ENCODE data around the gene FAM171A1. TPM values are rescaled to one million over a fixed set of nuclear protein-coding genes. Genes with fewer than 3 reads are reported as not detected.
A peak's percentile ranks its signal among the peaks of the same experiment; 100 is the strongest.
"Not testable (repeated sequence)": the region's sequence is repeated elsewhere in the genome, so short reads cannot be mapped to it uniquely, and the experiment has no call there.

FAM171A1 gene
- total RNA-seq = 10 to 100 TPM in 3 of 4 donors, 1 to 10 TPM in 1; 7.4 to 40.4 (median 21.6) TPM

GRCh38 chr10:15370856-15371701 is at the start of gene FAM171A1:
FAM171A1 (minus strand) TSS chr10:15371289; CDS start chr10:15371052, 237 bp downstream.
- no peaks in the 10 kb centered on the region for H3K36me3 ChIP-seq
- intact Hi-C loops (cut with DNase I; ENCODE audit: low total_unique reads) = loop anchor here (5.0 kb wide), 1 partner anchor 159 kb away; no protein-coding TSS in a partner anchor
- TF ChIP-seq CTCF (IDR thresholded peaks at IDR 0.05) = peak in 3 of 4 experiments; percentile 31 to 57 (median 54)
- TF ChIP-seq POLR2A (IDR thresholded peaks at IDR 0.05) = no peak
- no peaks in the 10 kb centered on the region for H3K27me3 ChIP-seq
- peak; percentile 30 to 51 for DNase-seq
- H3K9me3 ChIP-seq = no peaks in the 10 kb centered on the region
- no peaks in the 10 kb centered on the region for H3K4me1 ChIP-seq
- H3K27ac ChIP-seq = peak within 1 kb of the TSS; percentile 64 to 72
- H3K4me3 ChIP-seq = peak within 1 kb of the TSS; percentile 41 to 82

DNA sequence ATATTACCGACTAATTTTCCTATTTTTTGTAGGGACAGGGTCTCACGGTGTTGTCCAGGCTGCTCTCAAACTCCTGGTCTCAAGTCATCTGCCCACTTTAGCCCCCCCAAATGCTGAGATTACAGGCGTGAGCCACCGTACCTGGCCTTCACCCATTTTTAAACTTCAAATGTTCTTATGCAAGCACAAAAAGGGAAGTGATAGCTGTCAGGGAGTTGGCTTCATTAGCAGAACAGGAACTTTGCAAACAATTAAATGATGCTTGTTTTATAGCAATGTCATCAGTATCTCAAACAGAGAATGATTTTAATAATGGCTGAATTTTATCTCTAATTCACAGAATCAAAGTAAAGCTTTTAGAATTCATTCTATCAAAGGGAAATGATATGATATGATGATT is 49.8 kb upstream of the FAM171A1 start:
- Histone ChIP-seq H3K27me3 (no peaks in the 10 kb centered on the region), H3K36me3 (no peaks in the 10 kb centered on the region), H3K27ac (no peak overlapping the region), H3K9me3 (no peaks in the 10 kb centered on the region), H3K4me3 (no peak overlapping the region), H3K4me1 (no peaks in the 10 kb centered on the region)
- intact Hi-C loops (cut with DNase I; ENCODE audit: low total_unique reads) = no loop called here
- TF ChIP-seq CTCF (IDR thresholded peaks at IDR 0.05) = no peak
- TF ChIP-seq POLR2A (IDR thresholded peaks at IDR 0.05) = no peak
- DNase-seq = no peak

DNA sequence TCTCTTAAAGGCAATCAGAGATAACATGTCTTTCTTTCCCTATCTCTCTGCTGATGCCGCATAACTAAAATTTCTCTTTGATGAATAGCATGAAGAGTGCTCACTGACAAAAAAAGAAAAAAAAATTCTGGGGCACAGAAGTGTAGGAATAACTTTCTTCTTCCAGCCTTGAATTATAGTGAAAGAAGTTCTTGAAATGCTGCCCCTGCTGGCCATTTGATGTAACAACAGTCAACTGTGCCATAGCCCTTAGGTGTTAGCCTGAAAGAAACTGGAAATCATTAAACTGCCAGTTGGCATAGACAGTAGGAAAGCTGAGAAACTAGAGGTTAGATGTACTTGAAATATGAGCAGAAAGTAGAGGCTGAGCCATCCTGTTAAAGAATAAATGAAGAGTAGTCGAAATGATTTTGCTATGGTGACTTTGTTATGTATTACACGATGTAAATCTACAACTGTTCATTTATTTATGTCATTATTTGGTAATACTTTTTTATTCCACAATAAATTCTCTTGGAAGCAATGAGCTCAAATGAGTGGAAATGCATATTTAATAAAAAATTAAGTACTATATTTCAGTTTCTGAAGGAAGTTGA is 48.3 kb upstream of the FAM171A1 start:
- Histone ChIP-seq H3K4me1 (no peaks in the 10 kb centered on the region), H3K9me3 (no peaks in the 10 kb centered on the region), H3K27me3 (no peaks in the 10 kb centered on the region), H3K4me3 (no peak overlapping the region), H3K27ac (no peak overlapping the region), H3K36me3 (no peaks in the 10 kb centered on the region)
- intact Hi-C loops (cut with DNase I; ENCODE audit: low total_unique reads) = no loop called here
- DNase-seq = peak in 1 of 2 donors; percentile 34
- TF ChIP-seq CTCF (IDR thresholded peaks at IDR 0.05) = peak; percentile 60 to 72 (median 66)
- TF ChIP-seq POLR2A (IDR thresholded peaks at IDR 0.05) = no peak

DNA sequence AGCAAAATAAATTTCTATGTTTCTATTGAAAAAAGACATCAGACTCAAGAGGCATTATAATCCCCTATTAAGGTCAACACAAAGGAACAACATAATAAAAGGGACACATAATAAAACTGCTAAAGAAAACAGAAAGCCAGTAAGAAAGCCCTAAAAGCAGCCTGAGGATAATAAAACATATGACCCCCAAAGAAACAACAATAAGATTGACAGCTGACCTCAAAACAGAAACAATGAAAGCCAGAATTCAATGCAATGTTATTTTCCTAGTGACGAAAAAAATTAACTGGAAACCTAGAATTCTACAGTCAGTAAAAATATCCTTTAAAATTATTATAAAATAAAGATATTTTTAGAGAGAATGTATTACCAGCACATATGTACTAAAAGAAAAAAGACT is 44.9 kb upstream of the FAM171A1 start:
- Histone ChIP-seq H3K27ac (no peak overlapping the region), H3K36me3 (no peaks in the 10 kb centered on the region), H3K9me3 (no peaks in the 10 kb centered on the region), H3K4me1 (no peaks in the 10 kb centered on the region), H3K27me3 (no peaks in the 10 kb centered on the region), H3K4me3 (no peak overlapping the region)
- TF ChIP-seq CTCF (IDR thresholded peaks at IDR 0.05) = no peak
- no peak for TF ChIP-seq POLR2A (IDR thresholded peaks at IDR 0.05)
- intact Hi-C loops (cut with DNase I; ENCODE audit: low total_unique reads) = no loop called here
- no peak for DNase-seq

GRCh38 chr10:15411010-15411409 is 39.9 kb upstream of the FAM171A1 start:
- H3K27ac ChIP-seq = peak overlapping the region in 1 of 2 donors; percentile 11
- intact Hi-C loops (cut with DNase I; ENCODE audit: low total_unique reads) = no loop called here
- no peak for DNase-seq
- no peak overlapping the region for H3K4me3 ChIP-seq
- no peak for TF ChIP-seq CTCF (IDR thresholded peaks at IDR 0.05)
- no peak for TF ChIP-seq POLR2A (IDR thresholded peaks at IDR 0.05)
- H3K27me3 ChIP-seq = no peaks in the 10 kb centered on the region
- no peaks in the 10 kb centered on the region for H3K9me3 ChIP-seq
- H3K4me1 ChIP-seq = no peaks in the 10 kb centered on the region
- no peaks in the 10 kb centered on the region for H3K36me3 ChIP-seq

- DNase-seq; intact Hi-C loops (cut with DNase I; ENCODE audit: low total_unique reads): not testable (repeated sequence)
Observed at GRCh38 chr10:15409350-15409749, 38.3 kb upstream of the FAM171A1 start.

More at GRCh38 chr10:15409350-15409749, 38.3 kb upstream of the FAM171A1 start:
- H3K4me3 ChIP-seq, H3K27me3 ChIP-seq, H3K36me3 ChIP-seq, H3K4me1 ChIP-seq, H3K27ac ChIP-seq, H3K9me3 ChIP-seq: not testable (repeated sequence)

Measured in uterus (tissue), 4 donors.